ENCODE results near the gene C2orf76.

- TF ChIP-seq, protein P1, sequence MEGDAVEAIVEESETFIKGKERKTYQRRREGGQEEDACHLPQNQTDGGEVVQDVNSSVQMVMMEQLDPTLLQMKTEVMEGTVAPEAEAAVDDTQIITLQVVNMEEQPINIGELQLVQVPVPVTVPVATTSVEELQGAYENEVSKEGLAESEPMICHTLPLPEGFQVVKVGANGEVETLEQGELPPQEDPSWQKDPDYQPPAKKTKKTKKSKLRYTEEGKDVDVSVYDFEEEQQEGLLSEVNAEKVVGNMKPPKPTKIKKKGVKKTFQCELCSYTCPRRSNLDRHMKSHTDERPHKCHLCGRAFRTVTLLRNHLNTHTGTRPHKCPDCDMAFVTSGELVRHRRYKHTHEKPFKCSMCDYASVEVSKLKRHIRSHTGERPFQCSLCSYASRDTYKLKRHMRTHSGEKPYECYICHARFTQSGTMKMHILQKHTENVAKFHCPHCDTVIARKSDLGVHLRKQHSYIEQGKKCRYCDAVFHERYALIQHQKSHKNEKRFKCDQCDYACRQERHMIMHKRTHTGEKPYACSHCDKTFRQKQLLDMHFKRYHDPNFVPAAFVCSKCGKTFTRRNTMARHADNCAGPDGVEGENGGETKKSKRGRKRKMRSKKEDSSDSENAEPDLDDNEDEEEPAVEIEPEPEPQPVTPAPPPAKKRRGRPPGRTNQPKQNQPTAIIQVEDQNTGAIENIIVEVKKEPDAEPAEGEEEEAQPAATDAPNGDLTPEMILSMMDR (conservative IDR thresholded peaks at IDR 0.05; ENCODE audit: low read depth in 2 of 2), result peak; percentile 80 to 92
- TF ChIP-seq POLR2AphosphoS5 (IDR thresholded peaks at IDR 0.05; ENCODE audit: low read depth) (no peak), EZH2 (IDR thresholded peaks at IDR 0.05; ENCODE audit: low read depth, unreplicated experiment) (no peak)
Measured at GRCh38 chr2:119407430-119408220, 41.0 kb upstream of the C2orf76 start.

Data from GM23338 (cell line).